WERI-Rb-1 (cell line): ENCODE measurements around the gene NBR1.
"Not testable (repeated sequence)": the region's sequence is repeated elsewhere in the genome, so short reads cannot be mapped to it uniquely, and the experiment has no call there.

ENCODE experiments used
- DNase-seq: peaks from one replicate; pipeline ENCODE4 v3.0.0-alpha.2; 2020
- H3K27ac ChIP-seq: fragments of 250-450 bp; sonication (Bioruptor Pico); 2 replicates; pipeline ENCODE4 v1.5.1; 2020; ENCODE audit warnings: mild to moderate bottlenecking, moderate library complexity
- H3K27me3 ChIP-seq: fragments of 250-450 bp; sonication (Bioruptor Pico); 2 replicates; pipeline ENCODE4 v1.5.1; 2021; ENCODE audit warnings: mild to moderate bottlenecking, low read depth, moderate library complexity; ENCODE audit not compliant: insufficient read depth, severe bottlenecking
- H3K36me3 ChIP-seq: fragments of 250-450 bp; sonication (Bioruptor Pico); 2 replicates; pipeline ENCODE4 v1.5.1; 2020; ENCODE audit warnings: mild to moderate bottlenecking, moderate library complexity
- H3K4me3 ChIP-seq: 2 replicates; pipeline ENCODE4 v1.5.1; 2011; ENCODE audit warnings: low read depth, mild to moderate bottlenecking, control low read depth, low read length
- H3K9me3 ChIP-seq: fragments of 250-450 bp; sonication (Bioruptor Pico); 2 replicates; pipeline ENCODE4 v1.5.1; 2021; ENCODE audit warnings: mild to moderate bottlenecking, moderate library complexity; ENCODE audit not compliant: severe bottlenecking
- TF ChIP-seq, protein P1 (sequence below): IDR thresholded peaks from 2 replicates; pipeline ENCODE4 v1.5.1; 2011; ENCODE audit warnings: low read depth, mild to moderate bottlenecking, control low read depth, inconsistent platforms, low read length

NBR1 gene

DNA sequence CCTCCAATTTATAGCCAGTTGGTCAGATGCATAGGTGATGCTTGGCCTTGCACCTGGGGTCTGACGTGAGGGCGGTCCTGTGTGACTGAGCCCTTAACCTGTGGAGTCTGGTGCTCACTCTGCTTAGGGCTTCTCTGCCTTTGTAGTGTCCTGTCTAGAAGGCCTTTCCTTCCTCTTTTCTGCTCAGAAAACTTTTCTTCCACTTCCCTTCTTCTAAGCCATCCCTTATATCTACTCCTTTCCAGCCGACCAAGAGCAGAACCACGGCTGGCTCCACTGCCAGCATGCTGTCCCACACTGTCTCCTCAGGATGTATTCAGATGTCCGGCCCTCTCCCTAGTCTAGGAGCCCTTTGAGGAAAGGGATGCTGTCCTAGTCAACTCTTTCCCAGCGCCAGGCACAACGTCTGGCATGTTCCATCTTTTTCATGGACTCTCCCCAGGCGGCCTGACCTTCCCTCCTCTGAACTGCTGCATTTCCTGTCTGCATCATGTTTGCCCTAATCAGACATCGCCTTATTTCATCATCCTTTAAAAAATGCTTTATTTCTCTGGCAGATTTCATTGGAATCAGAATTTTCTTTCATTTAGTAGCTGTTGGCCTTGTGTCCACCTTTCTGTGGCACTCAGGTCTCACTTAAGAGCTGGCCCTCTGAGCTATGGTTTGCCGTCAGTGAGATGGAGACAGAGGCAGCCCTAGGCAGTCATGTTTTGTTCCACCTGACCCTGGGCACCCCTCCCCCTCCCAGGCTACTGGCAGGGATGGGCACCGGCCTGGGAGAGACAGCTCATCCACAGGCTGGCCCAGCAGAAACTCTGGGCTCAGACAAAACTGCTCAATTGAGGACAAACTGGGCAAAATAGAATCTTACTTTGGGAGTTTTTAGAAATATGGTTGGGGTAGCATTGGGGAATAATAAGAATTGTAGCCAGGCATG is 30.4 kb upstream of the NBR1 start:
- Histone ChIP-seq H3K4me3 (no peak overlapping the region), H3K9me3 (no peaks in the 10 kb centered on the region), H3K27ac (no peak overlapping the region), H3K36me3 (no peaks in the 10 kb centered on the region; the same call in 1 of the 2 replicates), H3K27me3 (no peaks in the 10 kb centered on the region)
- TF ChIP-seq, protein P1, sequence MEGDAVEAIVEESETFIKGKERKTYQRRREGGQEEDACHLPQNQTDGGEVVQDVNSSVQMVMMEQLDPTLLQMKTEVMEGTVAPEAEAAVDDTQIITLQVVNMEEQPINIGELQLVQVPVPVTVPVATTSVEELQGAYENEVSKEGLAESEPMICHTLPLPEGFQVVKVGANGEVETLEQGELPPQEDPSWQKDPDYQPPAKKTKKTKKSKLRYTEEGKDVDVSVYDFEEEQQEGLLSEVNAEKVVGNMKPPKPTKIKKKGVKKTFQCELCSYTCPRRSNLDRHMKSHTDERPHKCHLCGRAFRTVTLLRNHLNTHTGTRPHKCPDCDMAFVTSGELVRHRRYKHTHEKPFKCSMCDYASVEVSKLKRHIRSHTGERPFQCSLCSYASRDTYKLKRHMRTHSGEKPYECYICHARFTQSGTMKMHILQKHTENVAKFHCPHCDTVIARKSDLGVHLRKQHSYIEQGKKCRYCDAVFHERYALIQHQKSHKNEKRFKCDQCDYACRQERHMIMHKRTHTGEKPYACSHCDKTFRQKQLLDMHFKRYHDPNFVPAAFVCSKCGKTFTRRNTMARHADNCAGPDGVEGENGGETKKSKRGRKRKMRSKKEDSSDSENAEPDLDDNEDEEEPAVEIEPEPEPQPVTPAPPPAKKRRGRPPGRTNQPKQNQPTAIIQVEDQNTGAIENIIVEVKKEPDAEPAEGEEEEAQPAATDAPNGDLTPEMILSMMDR: no peak
- DNase-seq: no peak

DNA sequence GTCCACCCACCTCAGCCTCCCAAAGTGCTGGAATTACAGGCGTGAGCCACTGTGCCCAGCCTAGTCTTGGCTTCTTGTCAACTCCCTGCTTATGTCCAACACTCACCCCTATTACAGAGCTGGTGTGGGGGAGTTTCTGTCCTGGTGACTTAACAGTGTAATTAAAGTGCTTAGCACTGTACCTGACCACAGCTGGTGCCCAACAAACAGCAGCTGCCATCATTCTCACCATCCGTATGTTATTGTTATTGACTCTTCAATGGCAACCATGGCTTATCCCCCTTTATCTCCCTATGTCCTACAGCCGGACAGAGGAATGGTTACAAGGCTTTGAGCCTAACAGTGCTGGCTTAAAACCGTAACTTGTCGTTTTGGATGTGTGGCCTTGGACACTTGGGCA is 28.9 kb upstream of the NBR1 start:
- TF ChIP-seq, protein P1: no peak

DNA sequence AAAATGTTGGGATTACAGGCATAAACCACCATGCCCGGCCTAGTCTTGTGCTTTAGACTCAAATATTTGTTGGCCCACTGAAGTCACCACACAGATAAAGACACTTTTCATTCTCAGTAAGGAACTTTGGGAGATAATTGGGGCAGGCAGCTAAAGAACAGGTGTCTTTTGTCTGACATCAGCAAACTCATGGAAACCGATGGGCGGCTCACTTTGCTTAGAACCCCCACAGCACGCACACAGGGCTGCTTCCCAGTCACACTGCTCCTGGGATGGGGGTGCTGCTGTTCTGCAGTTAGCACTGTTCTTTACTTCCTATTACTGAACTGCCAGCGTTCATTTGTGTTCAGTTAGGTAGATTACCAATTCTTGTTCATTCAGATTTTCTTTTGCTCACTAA is 27.8 kb upstream of the NBR1 start:
- H3K27ac ChIP-seq: no peak overlapping the region
- no peaks in the 10 kb centered on the region for H3K27me3 ChIP-seq
- H3K4me3 ChIP-seq: no peak overlapping the region
- TF ChIP-seq, protein P1: no peak
- no peak for DNase-seq
- no peaks in the 10 kb centered on the region for H3K9me3 ChIP-seq
- no peaks in the 10 kb centered on the region; the same call in none of the 2 replicates for H3K36me3 ChIP-seq

More for the DNA sequence above, 28.9 kb upstream of the NBR1 start:
- Histone ChIP-seq H3K36me3 (no peaks in the 10 kb centered on the region; the same call in none of the 2 replicates), H3K4me3 (no peak overlapping the region), H3K9me3 (no peaks in the 10 kb centered on the region), H3K27me3 (no peaks in the 10 kb centered on the region), H3K27ac (no peak overlapping the region)
- no peak for DNase-seq

DNA sequence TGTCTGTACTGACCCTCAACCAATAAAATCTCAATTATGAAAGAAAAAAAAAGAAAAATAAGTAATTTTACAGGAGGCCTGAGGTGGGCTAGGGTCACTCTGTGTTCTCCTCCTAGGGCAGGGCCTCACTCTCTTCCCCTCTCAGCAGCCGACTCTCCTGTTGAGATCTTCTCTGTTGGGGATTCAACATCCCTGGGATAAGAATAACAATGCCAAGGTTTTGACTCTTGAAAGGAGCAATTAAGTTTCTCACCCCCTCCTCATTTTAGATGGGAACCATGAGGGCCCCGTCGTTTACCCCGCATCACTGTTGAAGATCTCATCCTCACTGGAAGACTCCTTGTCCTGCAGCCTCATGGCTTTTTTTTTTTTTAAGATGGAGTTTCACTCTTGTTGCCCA is 24.4 kb upstream of the NBR1 start:
- H3K27me3 ChIP-seq: no peaks in the 10 kb centered on the region
- DNase-seq: no peak
- H3K9me3 ChIP-seq: no peaks in the 10 kb centered on the region
- no peak overlapping the region for H3K27ac ChIP-seq
- TF ChIP-seq, protein P1: no peak
- H3K36me3 ChIP-seq: no peaks in the 10 kb centered on the region; the same call in none of the 2 replicates
- H3K4me3 ChIP-seq: no peak overlapping the region

DNA sequence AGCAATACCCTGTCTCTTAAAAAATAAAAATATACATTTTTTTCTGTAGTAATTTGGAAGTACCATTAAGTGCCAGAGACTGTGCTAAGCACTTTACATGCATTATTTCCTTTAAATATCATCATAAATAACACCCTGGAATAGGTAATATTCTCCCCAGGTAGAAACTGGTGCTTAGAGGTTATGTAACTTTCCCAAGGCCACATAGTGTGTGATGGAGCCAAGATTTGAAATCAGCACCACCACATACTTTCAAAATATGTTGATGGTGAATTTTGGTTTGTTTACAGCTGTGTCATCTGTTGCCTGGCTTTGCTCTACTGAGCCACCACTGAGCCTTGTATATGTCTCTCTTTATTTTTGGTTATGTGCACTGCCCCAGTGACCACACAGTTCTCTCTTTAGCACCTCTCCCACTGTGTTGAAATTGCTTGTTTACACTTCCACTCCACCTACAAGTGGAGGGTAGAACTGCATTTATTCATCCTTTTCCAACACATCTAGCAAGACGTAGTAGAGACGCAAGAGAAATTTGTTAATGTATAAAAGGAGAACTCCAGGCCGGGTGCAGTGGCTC is 19.0 kb upstream of the NBR1 start:
- TF ChIP-seq, protein P1: no peak
- DNase-seq: no peak
- Histone ChIP-seq H3K27ac (no peak overlapping the region), H3K36me3 (peaks cover 7% of the 10 kb centered on the region), H3K4me3 (no peak overlapping the region), H3K9me3 (no peaks in the 10 kb centered on the region), H3K27me3 (no peaks in the 10 kb centered on the region)

DNA sequence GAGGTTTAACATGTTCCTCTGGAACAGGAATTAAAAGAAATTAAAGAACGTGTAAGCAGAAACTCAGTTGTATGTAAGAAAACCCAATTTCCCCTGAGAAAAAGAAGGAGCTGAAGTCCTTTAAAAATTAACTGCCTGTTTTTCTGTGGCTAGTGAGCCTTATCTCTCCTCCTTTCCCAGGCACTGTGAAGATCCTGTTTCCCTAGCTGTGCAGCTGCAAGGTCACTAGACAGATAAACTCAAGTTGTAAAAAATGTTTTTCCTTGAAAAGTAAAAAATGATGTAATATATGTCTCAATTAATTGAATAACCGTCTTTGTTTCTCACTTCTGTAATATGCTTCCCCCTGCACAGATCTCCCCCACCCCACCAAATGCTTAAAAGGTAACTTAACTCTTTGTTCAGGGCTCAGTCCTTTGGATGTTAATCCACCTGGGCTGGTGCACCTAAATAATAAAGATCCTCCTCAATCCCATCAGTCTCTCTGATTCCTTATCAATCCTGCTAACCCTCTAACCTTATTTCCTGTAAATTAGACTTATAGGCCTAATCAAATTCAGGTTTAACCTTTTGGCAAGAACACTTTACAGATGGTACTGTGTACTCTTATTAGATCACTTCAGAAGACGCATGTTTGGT is 17.7 kb upstream of the NBR1 start:
- not testable (repeated sequence) for H3K27ac ChIP-seq, DNase-seq, H3K36me3 ChIP-seq

More for the DNA sequence above, 17.7 kb upstream of the NBR1 start:
- H3K9me3 ChIP-seq, H3K27me3 ChIP-seq, H3K4me3 ChIP-seq: not testable (repeated sequence)
